Fibroblast of mammary gland (primary cell): ENCODE results near the gene TRIM54.
A peak's percentile ranks its signal among the peaks of the same experiment; 100 is the strongest.
"Not testable (repeated sequence)": the region's sequence is repeated elsewhere in the genome, so short reads cannot be mapped to it uniquely, and the experiment has no call there.

Experiments
- DNase-seq: peaks from one replicate; pipeline ENCODE4 v3.0.0-alpha.2; 2010; ENCODE audit warnings: low read depth
- H3K4me3 ChIP-seq: 2 replicates; pipeline ENCODE4 v1.5.1; 2011; ENCODE audit warnings: low read depth, mild to moderate bottlenecking, low read length, moderate library complexity; ENCODE audit not compliant: control insufficient read depth
- TF ChIP-seq, protein P1 (sequence below): conservative IDR thresholded peaks from 2 replicates; pipeline ENCODE4 v1.5.1; 2011; ENCODE audit warnings: low read depth, low read length, inconsistent platforms; ENCODE audit not compliant: control insufficient read depth, insufficient read depth

TRIM54 gene

DNA sequence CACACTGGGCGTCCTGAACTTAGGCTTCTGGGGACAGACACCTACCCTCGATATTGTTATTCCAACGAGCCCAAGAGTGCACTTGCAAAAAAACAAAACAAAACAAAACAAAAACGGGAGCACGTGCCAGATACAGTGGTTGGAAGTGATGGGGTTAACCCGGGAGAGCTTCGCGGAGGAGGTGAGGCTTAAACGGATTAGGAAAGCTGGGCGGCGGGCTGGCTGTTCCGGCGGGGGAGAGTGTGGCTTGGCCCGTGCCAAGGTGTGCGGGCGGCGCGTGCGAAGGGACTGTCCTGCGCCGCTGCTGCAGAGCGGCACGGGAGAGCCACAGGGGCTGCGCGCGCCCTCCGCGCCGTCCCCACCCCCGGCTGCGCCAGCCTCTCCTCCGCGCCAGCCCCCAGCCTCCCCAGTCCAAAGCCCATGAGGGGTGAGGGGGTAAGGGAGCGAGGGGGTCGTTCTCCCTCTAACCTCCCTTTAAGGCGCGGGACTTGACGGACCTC is 17.9 kb upstream of the TRIM54 start:
- TF ChIP-seq, protein P1, sequence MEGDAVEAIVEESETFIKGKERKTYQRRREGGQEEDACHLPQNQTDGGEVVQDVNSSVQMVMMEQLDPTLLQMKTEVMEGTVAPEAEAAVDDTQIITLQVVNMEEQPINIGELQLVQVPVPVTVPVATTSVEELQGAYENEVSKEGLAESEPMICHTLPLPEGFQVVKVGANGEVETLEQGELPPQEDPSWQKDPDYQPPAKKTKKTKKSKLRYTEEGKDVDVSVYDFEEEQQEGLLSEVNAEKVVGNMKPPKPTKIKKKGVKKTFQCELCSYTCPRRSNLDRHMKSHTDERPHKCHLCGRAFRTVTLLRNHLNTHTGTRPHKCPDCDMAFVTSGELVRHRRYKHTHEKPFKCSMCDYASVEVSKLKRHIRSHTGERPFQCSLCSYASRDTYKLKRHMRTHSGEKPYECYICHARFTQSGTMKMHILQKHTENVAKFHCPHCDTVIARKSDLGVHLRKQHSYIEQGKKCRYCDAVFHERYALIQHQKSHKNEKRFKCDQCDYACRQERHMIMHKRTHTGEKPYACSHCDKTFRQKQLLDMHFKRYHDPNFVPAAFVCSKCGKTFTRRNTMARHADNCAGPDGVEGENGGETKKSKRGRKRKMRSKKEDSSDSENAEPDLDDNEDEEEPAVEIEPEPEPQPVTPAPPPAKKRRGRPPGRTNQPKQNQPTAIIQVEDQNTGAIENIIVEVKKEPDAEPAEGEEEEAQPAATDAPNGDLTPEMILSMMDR: no peak
- DNase-seq: no peak
- no peak overlapping the region for H3K4me3 ChIP-seq

DNA sequence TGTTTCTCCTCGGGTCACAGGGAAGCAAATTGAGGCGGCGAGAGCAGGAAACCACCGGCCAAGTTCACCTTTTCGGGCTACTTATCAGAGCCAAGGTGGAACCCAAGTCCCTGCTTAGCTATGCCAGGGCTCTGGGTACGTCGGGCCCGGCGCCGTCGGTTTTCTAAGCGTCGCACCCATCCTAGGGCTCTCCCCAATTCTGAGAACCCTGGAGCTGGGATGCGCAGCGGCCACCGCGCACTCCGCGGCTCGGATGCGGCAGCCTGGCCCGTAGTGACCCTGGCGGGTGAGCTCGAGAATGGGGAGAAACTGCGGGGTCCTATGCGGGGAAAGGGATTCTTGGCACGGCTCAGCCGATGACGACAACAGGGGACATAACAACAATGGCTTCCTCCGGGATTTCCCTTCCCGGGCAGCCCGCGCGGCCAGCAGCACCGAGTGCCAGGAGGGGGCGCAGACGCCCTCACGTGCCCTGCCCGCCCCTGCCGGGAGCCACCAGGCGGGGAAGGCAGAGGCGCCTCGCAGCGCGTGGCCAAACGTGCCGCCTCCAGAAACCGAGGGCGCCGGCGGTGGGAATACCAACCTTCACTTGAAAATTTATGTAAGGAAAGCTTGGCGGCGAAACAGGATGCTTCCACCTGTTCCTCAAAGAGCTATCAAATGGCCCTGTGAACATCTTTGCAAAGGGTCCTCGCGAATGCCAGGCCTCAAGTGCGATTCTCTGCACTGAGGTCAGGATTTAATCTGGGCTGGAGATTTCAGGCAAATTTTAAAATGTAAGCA is 17.3 kb upstream of the TRIM54 start:
- DNase-seq: peak; percentile 26
- TF ChIP-seq, protein P1: no peak
- H3K4me3 ChIP-seq: peak overlapping the region; percentile 6

DNA sequence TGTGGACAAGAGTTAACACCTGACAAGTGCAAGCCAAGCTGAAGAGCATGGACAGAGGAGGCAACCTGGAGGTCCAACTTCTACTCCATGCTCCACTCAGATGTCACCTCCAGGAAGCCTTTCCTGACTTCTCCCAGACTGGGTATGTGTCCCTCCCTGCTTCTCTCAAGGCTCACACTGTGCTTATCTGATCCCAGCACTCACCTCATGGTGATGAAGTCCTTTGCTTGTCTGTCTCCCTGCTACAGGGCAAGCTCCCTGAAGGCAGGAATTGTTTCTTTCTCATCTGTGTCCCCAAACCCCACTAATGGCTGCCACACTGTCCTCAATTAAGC is 16.7 kb upstream of the TRIM54 start:
- no peak overlapping the region for H3K4me3 ChIP-seq
- no peak for DNase-seq
- TF ChIP-seq, protein P1: no peak

DNA sequence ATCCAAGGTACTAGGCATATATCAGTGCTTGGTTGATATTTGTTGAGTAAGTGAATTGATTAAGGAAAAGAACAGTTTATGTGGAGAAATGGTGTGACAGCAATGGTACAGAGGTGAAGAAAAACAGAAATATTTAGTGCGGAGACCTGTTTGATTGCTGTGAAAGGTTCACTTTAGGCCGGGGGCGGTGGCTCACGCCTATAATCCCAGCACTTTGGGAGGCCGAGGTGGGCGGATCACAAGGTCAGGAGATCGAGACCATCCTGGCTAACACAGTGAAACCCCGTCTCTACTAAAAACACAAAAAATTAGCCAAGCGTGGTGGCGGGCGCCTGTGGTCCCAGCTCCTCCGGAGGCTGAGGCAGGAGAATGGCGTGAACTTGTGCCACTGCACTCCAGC is 13.9 kb upstream of the TRIM54 start:
- not testable (repeated sequence) for DNase-seq, H3K4me3 ChIP-seq

DNA sequence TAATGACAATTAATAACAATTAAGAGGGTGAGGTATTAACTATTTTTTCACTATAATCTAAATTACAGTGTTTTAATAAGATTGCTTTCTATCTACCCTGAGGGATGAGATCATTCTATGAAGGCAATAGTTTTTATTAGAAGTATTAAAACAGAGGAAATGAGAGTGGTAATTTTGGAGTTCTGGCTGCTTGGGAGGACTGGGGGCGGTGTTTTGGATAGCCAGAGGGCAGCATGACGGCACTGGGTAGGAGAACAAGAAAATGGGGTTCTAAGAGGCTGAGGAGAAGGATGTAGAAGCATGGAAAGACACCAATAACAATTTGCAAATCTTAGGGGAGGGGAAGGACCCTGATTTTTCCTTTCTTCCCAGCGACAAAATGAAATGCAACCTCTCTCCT is 12.1 kb upstream of the TRIM54 start:
- TF ChIP-seq, protein P1: no peak
- no peak for DNase-seq

DNA sequence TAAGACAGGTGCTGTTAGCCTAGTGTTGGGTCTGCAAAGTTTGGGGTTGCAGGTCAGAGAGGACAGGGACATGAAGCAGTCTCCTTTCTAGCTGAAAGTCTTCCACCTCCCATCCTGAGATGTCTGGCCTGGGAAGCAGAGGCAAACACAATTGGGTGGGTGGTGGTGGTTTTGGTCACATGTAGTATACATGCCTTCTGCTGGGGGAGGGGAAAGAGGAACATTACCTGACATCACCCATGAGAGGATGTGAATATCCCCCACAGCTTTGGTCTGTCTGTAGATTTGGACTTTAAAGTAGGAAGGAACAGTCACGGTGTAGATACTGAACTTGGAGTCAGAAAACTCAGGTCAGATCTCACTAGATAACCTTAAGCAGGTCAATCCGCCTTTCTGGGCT is 11.6 kb upstream of the TRIM54 start:
- no peak for DNase-seq
- no peak overlapping the region for H3K4me3 ChIP-seq
- TF ChIP-seq, protein P1: no peak

More for the DNA sequence above, 12.1 kb upstream of the TRIM54 start:
- no peak overlapping the region for H3K4me3 ChIP-seq

DNA sequence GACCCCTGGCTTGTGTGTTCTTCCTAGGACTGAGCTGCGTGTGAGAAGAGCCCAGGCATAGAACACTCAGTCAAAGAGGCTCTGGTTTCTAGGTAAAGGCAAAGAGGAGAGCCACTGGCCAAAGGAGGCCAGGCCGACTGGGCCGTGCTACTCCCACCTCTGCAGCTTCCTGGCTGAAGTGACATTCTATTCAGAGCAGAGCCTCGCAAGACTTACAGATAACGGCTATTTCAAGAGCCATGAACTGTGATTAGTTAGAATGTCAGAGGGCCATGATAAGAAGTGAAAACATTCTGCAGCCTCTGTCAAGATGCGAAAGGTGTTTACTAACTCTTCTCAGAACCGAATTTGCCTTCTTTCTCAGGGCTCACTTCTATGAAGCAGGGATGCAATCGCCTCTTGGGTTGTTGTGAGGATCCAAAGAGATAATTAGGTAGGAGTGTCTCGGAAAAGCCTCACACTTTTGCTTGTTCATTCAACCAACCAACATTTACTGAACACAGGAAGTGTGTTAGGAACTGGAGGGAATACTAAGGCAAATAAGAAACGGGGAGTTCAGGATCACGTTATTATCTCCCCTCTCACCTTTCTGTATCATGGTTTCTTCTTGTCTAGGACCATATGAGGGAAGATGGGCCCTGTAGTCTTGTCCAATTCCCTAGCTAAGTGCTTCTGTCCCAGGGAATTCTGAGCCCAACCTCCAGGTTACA is 10.4 kb upstream of the TRIM54 start:
- no peak for DNase-seq
- H3K4me3 ChIP-seq: no peak overlapping the region
- TF ChIP-seq, protein P1: no peak

DNA sequence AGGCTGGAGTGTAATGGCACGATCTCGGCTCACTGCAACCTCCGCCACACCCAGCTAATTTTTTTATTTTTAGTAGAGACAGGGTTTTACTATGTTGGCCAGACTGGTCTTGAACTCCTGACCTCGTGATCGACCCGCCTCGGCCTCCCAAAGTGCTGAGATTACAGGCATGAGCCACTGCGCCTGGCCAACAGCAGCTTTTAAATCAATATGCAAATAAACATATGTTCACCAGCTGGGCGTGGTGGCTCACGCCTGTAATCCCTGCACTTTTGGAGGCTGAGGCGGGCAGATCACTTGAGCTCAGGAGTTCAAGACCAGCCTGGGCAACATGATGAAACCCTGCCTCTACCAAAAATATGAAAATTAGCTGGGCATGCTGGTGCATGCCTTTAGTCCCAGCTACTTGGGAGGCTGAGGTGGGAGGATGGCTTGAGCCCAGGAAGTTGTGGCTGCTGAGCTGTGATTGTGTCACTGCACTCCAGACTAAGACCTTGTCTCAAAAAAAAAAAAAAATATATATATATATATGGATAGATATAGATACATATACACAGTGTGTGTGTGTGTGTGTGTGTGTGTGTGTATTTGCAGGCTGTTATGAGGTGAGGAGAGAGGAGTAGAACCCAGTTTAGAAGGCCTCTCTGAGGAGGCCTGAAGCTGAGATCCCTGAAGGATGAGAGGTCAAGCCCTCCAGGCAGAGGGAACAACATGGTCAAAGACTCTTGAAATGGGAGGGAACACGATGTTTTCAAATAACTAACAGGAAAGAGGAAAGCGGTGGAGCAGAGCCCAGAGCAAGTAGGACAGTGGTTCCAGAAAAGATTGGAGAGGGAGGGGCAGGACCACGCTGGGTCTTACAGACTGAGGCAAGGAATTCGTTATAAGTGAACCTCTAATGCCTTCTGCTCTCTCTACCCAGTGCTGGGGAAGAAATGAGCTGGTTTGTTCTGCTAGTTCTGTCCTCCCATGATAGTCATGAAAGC is 9.4 kb upstream of the TRIM54 start:
- not testable (repeated sequence) for H3K4me3 ChIP-seq, DNase-seq
